ENCODE results near the gene ALDH7A1.
"Not testable (repeated sequence)": the region's sequence is repeated elsewhere in the genome, so short reads cannot be mapped to it uniquely, and the experiment has no call there.

ALDH7A1 gene

DNA sequence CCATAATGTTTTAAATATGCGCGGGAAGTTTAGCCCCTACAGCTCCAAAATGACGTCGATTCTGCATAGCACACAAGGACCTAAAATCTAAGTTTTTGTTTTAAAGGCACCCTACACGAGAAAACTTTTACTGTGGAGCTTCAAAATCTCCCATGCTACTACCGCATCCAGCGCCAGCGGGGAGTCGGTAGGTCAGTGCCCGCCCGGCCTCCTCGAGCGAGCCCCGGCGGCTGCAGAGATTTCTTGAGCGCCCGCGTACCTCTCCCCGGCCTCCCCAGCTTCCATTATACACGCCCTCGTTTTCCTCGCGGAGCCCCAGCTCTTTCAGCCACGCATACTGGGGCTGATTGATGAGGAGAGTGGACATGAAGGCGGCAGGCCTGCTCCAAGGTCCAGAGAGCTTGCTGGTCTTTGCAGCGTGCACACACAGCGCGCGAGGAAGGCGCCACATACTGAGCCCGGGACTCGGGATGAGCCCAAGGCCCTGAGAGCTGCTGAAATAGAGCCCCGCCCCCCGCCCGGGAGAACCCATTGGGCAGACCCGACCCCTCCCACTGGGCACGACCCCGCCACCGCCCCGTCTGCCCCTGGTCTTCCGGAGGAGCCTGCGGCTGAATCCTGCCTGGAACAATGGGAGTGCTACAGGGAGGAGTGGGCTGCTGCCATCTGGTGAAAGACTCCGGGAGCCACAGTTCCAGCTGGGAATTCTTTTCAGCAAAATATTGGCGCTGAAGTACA is at the start of gene ALDH7A1:
TSS of gene ALDH7A1 (minus strand) at position 472 of the 738 bp plus-strand sequence. CDS start at position 451, 21 bp downstream.
- FAIRE-seq (no peak), DNase-seq (ENCODE audit: low spot score) (peak; percentile 99)

GRCh38 chr5:126641387-126641786 is 46.4 kb upstream of the ALDH7A1 start:
- FAIRE-seq: no peak
- no peak for DNase-seq (ENCODE audit: low spot score)

GRCh38 chr5:126640866-126641265 is 45.8 kb upstream of the ALDH7A1 start:
- FAIRE-seq (no peak), DNase-seq (ENCODE audit: low spot score) (no peak)

DNA sequence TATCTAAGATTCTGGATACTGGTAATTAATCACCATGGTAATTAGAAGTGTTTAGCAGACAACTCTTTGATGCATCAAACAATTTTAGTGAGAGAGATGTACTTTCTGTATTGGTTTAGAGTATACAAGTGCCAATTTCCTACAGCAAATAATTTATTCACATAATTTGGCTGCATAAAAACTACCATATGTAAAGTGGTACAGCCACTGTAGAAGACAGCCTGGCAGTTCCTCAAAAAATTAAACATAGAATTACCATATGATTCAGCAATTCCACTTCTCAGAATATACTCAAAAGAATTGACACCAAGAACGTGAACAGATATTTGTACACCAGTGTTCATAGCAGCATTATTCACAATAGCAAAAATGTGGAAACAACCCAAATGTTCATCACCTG is 41.9 kb upstream of the ALDH7A1 start:
- FAIRE-seq (no peak), DNase-seq (ENCODE audit: low spot score) (no peak)

DNA sequence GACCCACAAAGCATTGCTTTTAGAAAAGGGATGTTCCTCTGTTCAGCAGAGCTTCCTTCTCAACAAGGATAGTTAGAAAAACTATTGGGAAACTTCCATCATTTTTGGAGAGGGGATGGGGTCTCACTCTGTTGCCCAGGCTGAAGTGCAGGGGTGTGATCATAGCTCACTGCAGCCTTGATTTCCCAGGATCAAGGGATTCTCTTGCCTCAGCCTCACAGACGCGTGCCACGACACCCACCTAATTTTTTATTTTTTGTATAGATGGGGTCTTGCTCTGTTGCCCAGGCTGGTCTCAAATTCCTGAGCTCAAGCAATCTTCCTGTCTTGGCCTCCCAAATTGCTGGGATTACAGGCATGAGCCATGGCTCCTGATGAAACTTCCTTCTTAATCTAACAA is 40.6 kb upstream of the ALDH7A1 start:
- FAIRE-seq (no peak), DNase-seq (ENCODE audit: low spot score) (no peak)

- FAIRE-seq (no peak), DNase-seq (ENCODE audit: low spot score) (no peak)
These were observed 38.5 kb upstream of the ALDH7A1 start for GRCh38 chr5:126633552-126633951.

DNA sequence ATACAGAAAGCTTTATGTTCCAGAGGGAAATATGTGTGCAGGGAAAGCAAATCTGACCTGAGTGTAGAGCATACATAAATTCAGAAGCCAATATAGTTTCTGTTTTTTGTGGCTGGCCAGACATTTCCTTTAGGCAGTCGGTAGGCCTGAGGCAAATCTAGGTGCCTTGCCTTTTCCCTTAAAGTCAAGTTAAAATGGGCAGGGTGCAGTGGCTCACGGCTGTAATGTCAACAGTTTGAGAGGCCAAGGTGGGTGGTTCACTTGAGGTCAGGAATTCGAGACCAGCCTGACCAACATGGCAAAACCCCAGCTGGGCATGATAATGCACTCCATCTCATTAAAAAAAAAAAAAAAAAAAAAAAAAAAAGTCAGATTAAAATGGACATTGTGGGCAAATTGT is 36.9 kb upstream of the ALDH7A1 start:
- FAIRE-seq: no peak
- DNase-seq (ENCODE audit: low spot score): no peak

DNA sequence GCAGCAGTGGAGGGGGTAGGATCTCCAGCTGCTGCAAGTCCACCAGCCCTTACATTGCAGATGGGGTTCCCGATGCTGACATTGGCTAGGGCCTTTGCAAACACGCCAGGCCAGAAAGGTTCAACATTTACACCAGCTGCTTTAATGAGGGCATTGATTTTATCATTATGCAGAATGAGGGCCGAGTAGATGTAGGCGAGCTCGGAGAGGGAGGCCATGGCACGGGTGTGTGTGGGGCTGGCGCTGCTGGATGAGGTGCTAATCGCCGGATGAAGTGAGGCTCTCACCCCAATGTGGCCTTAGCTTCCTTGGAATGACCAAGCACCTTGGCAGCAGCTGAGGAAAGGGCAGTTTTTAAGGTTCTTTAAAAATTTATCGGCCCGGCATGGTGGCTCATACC is 33.1 kb upstream of the ALDH7A1 start:
- DNase-seq (ENCODE audit: low spot score): no peak
- FAIRE-seq: no peak

DNA sequence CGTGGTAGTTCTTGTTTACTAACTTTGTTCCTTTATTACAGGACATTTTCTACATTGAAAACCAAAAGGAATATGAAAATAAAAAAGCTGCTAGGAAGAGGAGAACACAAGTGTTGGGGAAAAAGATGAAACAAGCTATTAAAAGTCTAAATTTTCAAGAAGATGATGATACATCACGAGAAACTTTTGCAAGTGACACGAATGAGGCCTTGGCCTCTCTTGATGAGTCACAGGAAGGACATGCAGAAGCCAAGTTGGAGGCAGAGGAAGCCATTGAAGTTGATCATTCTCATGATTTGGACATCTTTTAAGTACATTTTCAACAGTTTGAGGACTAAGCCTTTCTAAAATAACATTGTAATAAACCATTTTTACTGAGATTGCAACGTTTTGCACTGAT is 29.5 kb upstream of the ALDH7A1 start:
- peak; percentile 56 for DNase-seq (ENCODE audit: low spot score)
- no peak for FAIRE-seq

GRCh38 chr5:126619781-126620180 is 24.8 kb upstream of the ALDH7A1 start:
- FAIRE-seq: no peak
- DNase-seq (ENCODE audit: low spot score): no peak

DNA sequence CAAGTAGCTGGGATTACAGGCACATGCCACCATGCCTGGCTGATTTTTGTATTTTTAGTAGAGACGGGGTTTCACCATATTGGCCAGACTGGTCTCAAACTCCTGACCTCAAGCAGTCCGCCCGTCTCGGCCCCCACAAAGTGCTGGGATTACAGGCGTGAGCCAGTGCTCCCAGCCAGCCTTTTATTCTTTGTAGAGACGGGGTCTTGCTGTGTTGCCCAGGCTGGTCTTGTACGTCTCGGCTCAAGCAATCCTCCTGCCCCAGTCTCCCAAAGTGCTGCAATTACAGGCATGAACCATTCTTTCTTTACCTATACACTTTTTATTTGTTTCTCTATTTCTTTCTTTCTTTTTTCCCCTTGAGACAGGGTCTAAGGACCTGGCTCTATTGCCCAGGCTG is 22.6 kb upstream of the ALDH7A1 start:
- not testable (repeated sequence) for FAIRE-seq; DNase-seq (ENCODE audit: low spot score)

- DNase-seq (ENCODE audit: low spot score): no peak
- no peak for FAIRE-seq
These were observed 20.3 kb upstream of the ALDH7A1 start for GRCh38 chr5:126615286-126615685.

DNA sequence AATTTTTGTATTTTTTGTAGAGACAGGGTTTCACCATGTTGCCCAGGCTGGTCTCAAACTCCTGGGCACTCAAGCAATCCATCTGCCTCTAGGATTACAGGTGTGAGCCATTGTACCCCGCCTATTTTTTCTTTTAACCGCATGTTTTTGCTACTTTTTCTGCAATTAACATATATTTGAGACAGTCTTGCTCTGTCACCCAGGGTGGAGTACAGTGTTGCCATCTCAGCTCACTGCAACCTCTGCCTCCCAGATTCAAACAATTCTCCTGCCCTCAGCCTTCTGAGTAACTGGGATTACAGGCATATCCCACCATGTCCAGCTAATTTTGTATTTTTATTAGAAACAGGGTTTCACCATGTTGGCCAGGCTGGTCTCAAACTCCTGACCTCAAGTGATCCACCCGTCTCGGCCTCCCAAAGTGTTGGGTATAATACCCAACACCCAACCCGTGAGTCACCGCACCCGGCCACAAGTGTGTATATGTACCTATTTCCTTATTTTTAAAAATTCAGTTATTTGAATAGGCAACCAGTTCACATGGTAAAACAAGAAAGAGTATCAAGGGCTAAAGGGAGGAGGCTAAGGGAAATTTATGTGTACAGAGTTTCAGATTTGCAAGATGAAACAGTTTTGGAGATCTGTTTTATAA is 19.0 kb upstream of the ALDH7A1 start:
- FAIRE-seq (no peak), DNase-seq (ENCODE audit: low spot score) (no peak)

- DNase-seq (ENCODE audit: low spot score): no peak
- no peak for FAIRE-seq
These were observed 15.6 kb upstream of the ALDH7A1 start for GRCh38 chr5:126610616-126611015.

- no peak for FAIRE-seq
- no peak for DNase-seq (ENCODE audit: low spot score)
These were observed 15.1 kb upstream of the ALDH7A1 start for GRCh38 chr5:126610160-126610559.

DNA sequence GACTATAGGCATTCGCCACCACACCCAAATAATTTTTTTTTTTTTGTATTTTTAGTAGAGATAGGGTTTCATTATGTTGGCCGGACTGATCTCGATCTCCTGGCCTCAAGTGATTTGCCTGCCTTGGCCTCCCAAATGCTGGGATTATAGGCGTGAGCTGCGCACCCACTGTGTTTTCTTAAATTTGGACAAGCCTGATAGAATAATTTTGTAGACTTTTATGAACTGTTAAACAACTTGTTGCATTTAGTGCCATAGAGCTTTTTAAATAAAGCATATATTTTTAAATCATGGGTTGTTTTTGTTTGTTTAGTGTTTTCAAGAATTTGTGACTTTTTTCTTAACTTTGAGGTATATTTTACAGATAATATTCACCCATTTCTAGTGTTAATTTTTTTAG is 10.5 kb upstream of the ALDH7A1 start:
- DNase-seq (ENCODE audit: low spot score): no peak
- FAIRE-seq: no peak

GRCh38 chr5:126603402-126603991 is 8.5 kb upstream of the ALDH7A1 start:
- no peak for DNase-seq (ENCODE audit: low spot score)
- no peak for FAIRE-seq

DNA sequence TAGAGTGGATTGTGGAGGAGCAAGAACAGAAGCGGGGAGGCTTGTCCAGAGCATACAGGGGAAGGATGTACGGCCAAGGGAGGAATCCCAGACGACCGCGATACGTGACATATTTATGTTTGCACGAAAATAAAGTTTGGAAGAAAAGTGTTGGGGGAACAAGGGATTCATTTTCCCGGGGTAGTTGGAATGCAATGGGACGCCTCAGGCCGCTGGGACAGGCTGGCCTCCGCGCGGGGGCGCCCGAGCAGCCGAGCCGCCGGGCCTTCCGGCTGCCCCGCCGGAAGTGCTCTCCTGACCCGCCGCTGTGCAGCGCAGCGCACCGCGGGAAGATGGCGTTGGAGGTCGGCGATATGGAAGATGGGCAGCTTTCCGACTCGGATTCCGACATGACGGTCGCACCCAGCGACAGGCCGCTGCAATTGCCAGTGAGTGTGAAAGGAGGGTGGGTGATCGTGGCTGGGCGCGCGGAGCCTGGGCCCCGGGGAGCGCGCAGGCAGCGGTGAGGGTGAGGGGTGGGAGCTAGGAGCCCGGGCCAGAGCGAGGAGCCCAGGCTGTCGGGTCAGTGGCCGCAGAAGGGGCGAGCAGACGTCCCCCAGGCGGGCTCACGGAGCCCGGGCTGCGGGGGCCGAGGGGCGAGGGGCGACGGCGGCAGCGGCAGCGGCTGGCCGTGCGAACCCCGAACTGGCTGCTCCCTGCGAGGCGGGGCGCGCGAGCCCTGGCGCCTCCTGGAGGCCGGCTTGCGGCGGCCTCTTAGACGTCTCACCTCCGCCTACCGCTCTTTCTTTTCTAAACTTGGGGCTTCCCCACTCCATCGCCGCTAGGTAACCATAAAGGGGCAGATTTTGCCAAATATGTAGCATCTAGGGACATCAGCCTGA is 5.9 kb upstream of the ALDH7A1 start, which contains the start of gene PHAX:
TSS of gene PHAX (plus strand) at position 317 of the 881 bp plus-strand sequence. CDS start at position 333, 16 bp downstream.
- DNase-seq (ENCODE audit: low spot score) (peak; percentile 92), FAIRE-seq (peak; percentile 70)

GRCh38 chr5:126599971-126600630 is 5.1 kb upstream of the ALDH7A1 start:
- FAIRE-seq; DNase-seq (ENCODE audit: low spot score): not testable (repeated sequence)

GRCh38 chr5:126599499-126599898 is 4.5 kb upstream of the ALDH7A1 start:
- no peak for FAIRE-seq
- DNase-seq (ENCODE audit: low spot score): no peak

- DNase-seq (ENCODE audit: low spot score) (no peak), FAIRE-seq (no peak)
These were observed 2.1 kb upstream of the ALDH7A1 start for GRCh38 chr5:126597156-126597555.

Measured in urothelium cell line (cell line).